ENCODE data around the gene B3GLCT. TPM values are rescaled to one million over a fixed set of nuclear protein-coding genes. Genes with fewer than 3 reads are reported as not detected.

The B3GLCT gene
- total RNA-seq, 1 donor from 2014 or later = 3.0 TPM

DNA sequence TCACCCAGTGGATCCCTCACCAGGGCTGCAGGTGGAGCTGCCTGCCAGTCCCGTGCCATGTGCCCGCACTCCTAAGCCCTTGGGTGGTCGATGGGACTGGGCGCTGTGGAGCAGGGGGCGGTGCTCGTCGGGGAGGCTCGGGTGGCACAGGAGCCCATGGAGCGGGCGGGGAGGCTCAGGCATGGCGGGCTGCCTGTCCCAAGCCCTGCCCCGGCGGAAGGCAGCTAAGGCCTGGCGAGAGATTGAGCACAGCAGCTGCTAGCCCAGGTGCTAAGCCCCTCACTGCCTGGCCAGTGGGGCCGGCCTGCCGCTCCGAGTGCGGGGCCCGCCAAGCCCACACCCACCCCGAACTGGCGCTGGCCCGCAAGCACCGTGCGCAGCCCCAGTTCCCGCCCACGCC is 16.8 kb upstream of the B3GLCT start:
- intact Hi-C loops (cut with micrococcal nuclease) = no loop called here
- no peak for DNase-seq
- Mint-ChIP-seq H3K9me3 (no peaks in the 10 kb centered on the region), H3K4me1 (peaks cover 3% of the 10 kb centered on the region), H3K27me3 (peaks cover 3% of the 10 kb centered on the region), H3K36me3 (ENCODE audit: low read depth) (no peaks in the 10 kb centered on the region), H3K4me3 (no peak overlapping the region), H3K27ac (no peak overlapping the region)
- ChIA-PET POLR2A (no interaction called here), CTCF (no interaction called here)
- TF ChIP-seq, protein P1, sequence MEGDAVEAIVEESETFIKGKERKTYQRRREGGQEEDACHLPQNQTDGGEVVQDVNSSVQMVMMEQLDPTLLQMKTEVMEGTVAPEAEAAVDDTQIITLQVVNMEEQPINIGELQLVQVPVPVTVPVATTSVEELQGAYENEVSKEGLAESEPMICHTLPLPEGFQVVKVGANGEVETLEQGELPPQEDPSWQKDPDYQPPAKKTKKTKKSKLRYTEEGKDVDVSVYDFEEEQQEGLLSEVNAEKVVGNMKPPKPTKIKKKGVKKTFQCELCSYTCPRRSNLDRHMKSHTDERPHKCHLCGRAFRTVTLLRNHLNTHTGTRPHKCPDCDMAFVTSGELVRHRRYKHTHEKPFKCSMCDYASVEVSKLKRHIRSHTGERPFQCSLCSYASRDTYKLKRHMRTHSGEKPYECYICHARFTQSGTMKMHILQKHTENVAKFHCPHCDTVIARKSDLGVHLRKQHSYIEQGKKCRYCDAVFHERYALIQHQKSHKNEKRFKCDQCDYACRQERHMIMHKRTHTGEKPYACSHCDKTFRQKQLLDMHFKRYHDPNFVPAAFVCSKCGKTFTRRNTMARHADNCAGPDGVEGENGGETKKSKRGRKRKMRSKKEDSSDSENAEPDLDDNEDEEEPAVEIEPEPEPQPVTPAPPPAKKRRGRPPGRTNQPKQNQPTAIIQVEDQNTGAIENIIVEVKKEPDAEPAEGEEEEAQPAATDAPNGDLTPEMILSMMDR (IDR thresholded peaks at IDR 0.05) = no peak
- ATAC-seq (ENCODE audit: low read depth) = no peak

DNA sequence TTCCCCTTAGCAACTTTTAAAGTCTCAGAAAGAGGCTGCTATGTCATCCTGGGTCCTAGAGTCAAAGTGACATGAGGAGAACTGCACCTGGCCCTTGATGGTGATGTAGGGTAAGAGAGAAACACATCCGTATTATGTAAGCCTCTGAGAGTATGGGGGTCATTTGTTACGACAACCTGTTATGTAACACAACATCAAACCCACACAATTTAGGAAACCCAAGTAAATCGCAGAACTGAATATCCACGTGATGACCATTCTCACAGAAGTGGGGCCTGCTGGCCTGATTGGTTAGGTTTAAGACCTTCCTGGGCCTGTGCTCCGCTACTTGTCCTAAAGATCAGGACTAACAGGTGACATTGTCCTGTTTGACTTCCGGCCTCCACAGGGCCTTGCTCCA is 15.3 kb upstream of the B3GLCT start:
- Mint-ChIP-seq H3K27ac (no peak overlapping the region), H3K27me3 (peaks cover under 1% of the 10 kb centered on the region), H3K4me1 (peaks cover 1% of the 10 kb centered on the region), H3K4me3 (no peak overlapping the region), H3K9me3 (no peaks in the 10 kb centered on the region), H3K36me3 (ENCODE audit: low read depth) (no peaks in the 10 kb centered on the region)
- ChIA-PET CTCF (no interaction called here), POLR2A (no interaction called here)
- TF ChIP-seq, protein P1 (IDR thresholded peaks at IDR 0.05) = no peak
- intact Hi-C loops (cut with micrococcal nuclease) = no loop called here
- ATAC-seq (ENCODE audit: low read depth) (no peak), DNase-seq (no peak)

DNA sequence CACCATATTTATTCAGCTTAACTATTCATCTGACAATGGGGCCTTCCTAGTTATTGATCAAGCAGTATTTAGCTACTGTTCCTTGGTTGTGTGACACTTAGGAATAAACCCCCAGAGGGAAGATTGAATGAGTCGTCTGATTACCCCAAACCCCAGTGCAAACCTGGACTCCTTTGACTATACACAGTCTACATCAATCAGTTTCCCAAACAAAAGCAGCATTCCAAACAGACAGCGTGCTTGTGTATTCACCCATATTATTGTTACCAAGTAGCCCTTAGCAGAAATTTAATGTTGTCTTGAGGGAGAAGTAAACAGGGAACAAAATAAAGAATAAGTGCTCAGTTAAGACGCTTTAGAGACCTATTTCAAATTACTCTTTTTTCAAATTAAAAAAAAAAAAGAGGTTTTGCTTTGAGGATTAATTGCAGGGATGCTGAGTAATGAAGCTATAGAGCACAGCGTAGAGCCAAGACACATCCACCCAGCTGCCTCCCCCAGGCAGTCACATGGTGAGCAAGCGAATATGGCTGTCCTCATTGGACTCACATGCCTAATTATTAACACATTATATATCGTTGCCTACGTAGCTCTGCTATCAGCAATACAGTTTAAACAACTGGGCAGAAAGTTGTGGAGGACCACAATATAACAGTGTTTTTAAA is 14.7 kb upstream of the B3GLCT start:
- TF ChIP-seq, protein P1 (IDR thresholded peaks at IDR 0.05) = no peak
- POLR2A ChIA-PET = interaction anchor here (0.7 kb wide), 1 partner anchor 16 kb away, joined by 3 read pairs; no protein-coding TSS in a partner anchor
- ATAC-seq (ENCODE audit: low read depth) (no peak), DNase-seq (no peak)
- no peak overlapping the region for H3K4me3 Mint-ChIP-seq
- no peaks in the 10 kb centered on the region for H3K36me3 Mint-ChIP-seq (ENCODE audit: low read depth)
- H3K27ac Mint-ChIP-seq = no peak overlapping the region
- CTCF ChIA-PET = no interaction called here
- H3K27me3 Mint-ChIP-seq = no peaks in the 10 kb centered on the region
- intact Hi-C loops (cut with micrococcal nuclease) = no loop called here
- no peaks in the 10 kb centered on the region for H3K9me3 Mint-ChIP-seq
- no peaks in the 10 kb centered on the region for H3K4me1 Mint-ChIP-seq

DNA sequence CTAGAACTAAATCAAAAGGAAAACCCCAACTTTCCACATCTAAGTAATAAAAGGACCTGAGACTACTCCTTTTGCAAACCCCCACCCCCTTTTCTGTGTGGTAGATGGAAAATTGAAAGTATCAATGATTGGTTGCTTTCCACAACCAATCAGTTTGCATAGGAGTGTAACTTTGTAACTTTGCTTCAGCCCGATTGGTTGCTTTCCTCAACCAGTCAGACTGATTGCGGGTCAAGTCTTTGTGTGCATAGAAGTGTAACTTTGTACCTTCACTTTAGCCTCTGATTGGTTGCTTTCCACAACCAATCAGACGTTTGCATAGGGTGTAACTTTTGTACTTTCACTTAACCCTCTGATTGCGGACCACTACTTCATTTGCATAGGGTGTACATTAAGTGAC is 8.0 kb upstream of the B3GLCT start:
- Mint-ChIP-seq H3K27me3 (no peaks in the 10 kb centered on the region), H3K4me3 (no peak overlapping the region), H3K9me3 (no peaks in the 10 kb centered on the region), H3K4me1 (no peaks in the 10 kb centered on the region), H3K27ac (no peak overlapping the region), H3K36me3 (ENCODE audit: low read depth) (no peaks in the 10 kb centered on the region)
- intact Hi-C loops (cut with micrococcal nuclease) = loop anchor here (10.0 kb wide), 1 partner anchor 1123 kb away; the partner anchor contains the start of genes BRCA2 and ZAR1L
- ATAC-seq (ENCODE audit: low read depth) (no peak), DNase-seq (no peak)
- TF ChIP-seq, protein P1 (IDR thresholded peaks at IDR 0.05) = no peak
- ChIA-PET CTCF (no interaction called here), POLR2A (no interaction called here)

DNA sequence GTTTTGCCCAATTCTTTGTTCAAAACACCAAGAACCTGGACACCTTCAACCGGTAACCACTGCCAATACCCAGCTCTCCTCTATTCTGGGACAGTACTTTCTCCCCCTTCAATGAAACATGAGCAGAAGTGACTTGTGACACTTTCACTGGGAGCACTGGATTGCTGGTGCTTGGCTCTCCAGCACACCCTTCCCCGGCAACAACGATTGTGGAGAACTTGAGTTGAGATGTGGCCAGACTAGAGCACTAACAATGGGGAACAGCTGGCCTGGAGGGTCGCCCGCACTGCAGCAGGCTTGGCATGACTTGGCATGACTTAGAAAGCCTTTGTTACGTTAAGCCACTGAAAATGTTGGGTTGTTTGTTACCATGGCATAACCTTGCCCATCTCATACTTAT is 7.5 kb upstream of the B3GLCT start:
- ATAC-seq (ENCODE audit: low read depth) (no peak), DNase-seq (no peak)
- Mint-ChIP-seq H3K4me1 (no peaks in the 10 kb centered on the region), H3K4me3 (no peak overlapping the region), H3K9me3 (no peaks in the 10 kb centered on the region), H3K27ac (no peak overlapping the region), H3K36me3 (ENCODE audit: low read depth) (no peaks in the 10 kb centered on the region), H3K27me3 (no peaks in the 10 kb centered on the region)
- TF ChIP-seq, protein P1 (IDR thresholded peaks at IDR 0.05) = no peak
- ChIA-PET POLR2A (no interaction called here), CTCF (no interaction called here)
- intact Hi-C loops (cut with micrococcal nuclease) = loop anchor here (10.0 kb wide), 1 partner anchor 1122 kb away; the partner anchor contains the start of genes BRCA2 and ZAR1L

All from activated B cell treated with CpG ODN at 0.5 μM for 24 hours (primary cell).